GM23338 (cell line): ENCODE results near the gene UPK3BL1.
"Not testable (repeated sequence)": the region's sequence is repeated elsewhere in the genome, so short reads cannot be mapped to it uniquely, and the experiment has no call there.

ENCODE experiments used
- EZH2 ChIP-seq: fragments of 200-600 bp; sonication (generic); IDR thresholded peaks from one replicate; pipeline ENCODE4 v1.8.0; 2017; ENCODE audit warnings: antibody characterized with exemption, mild to moderate bottlenecking, low read depth; ENCODE audit not compliant: unreplicated experiment
- EZH2phosphoT487 ChIP-seq: fragments of 200-600 bp; sonication (generic); IDR thresholded peaks from one replicate; pipeline ENCODE4 v1.8.1; 2018; ENCODE audit warnings: antibody characterized with exemption; ENCODE audit not compliant: unreplicated experiment
- POLR2AphosphoS5 ChIP-seq: IDR thresholded peaks from 2 replicates; pipeline ENCODE4 v1.6.1; 2016; ENCODE audit warnings: antibody characterized with exemption, low read depth
- TF ChIP-seq, protein P1 (sequence below), 2 experiments: fragments of 200-600 bp in 1 of 2; sonication (generic) in 1 of 2; conservative IDR thresholded peaks; 2 replicates each; pipeline versions ENCODE4 v1.5.1 to v1.6.1; 2016 to 2017; ENCODE audit warnings: antibody characterized with exemption in 2 of 2, low read depth in 2 of 2, mild to moderate bottlenecking in 2 of 2, moderate library complexity in 1 of 2

DNA sequence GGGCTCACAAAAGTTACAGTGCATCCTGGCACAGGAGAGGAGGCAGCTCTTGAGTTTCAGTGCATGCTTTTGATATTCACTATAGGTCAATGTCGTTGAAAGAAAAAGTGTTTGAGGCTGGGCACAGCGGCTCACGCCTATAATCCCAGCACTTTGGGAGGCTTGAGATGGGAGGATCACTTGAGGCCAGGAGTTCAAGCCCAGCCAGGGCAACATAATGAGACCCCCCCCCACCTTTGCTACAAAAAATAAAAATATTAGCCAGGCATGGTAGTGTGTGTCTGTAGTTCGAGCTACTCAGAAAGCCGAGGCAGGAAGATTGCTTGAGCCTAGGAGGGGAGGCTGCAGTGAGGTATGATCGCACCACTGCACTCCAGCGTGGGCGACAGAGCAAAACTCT, 24.5 kb downstream of the UPK3BL1 start:
- TF ChIP-seq, protein P1, sequence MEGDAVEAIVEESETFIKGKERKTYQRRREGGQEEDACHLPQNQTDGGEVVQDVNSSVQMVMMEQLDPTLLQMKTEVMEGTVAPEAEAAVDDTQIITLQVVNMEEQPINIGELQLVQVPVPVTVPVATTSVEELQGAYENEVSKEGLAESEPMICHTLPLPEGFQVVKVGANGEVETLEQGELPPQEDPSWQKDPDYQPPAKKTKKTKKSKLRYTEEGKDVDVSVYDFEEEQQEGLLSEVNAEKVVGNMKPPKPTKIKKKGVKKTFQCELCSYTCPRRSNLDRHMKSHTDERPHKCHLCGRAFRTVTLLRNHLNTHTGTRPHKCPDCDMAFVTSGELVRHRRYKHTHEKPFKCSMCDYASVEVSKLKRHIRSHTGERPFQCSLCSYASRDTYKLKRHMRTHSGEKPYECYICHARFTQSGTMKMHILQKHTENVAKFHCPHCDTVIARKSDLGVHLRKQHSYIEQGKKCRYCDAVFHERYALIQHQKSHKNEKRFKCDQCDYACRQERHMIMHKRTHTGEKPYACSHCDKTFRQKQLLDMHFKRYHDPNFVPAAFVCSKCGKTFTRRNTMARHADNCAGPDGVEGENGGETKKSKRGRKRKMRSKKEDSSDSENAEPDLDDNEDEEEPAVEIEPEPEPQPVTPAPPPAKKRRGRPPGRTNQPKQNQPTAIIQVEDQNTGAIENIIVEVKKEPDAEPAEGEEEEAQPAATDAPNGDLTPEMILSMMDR (conservative IDR thresholded peaks at IDR 0.05; ENCODE audit: low read depth in 2 of 2) = not testable (repeated sequence)
- TF ChIP-seq EZH2, EZH2phosphoT487, POLR2AphosphoS5: not testable (repeated sequence)
